IPS-15b (cell line): ENCODE measurements around the gene DOHH.

Experiments used
- H3K27me3 ChIP-seq: one replicate; pipeline ENCODE4 v1.6.1; 2013; ENCODE audit warnings: low read length; ENCODE audit not compliant: control insufficient read depth, insufficient read depth
- H3K36me3 ChIP-seq: one replicate; pipeline ENCODE4 v1.6.1; 2013; ENCODE audit warnings: low read length; ENCODE audit not compliant: control insufficient read depth, insufficient read depth
- H3K4me1 ChIP-seq: one replicate; pipeline ENCODE4 v1.6.1; 2013; ENCODE audit warnings: mild to moderate bottlenecking, low read length; ENCODE audit not compliant: control insufficient read depth, insufficient read depth
- H3K4me3 ChIP-seq: one replicate; pipeline ENCODE4 v1.5.1; 2013; ENCODE audit warnings: low read depth, low read length
- H3K9ac ChIP-seq: one replicate; pipeline ENCODE4 v1.6.1; 2013; ENCODE audit warnings: low read depth, mild to moderate bottlenecking, low read length
- H3K9me3 ChIP-seq: one replicate; pipeline ENCODE4 v1.6.1; 2013; ENCODE audit warnings: mild to moderate bottlenecking, low read length; ENCODE audit not compliant: control insufficient read depth, insufficient read depth

The DOHH gene

GRCh38 chr19:3538965-3539755, 38.7 kb upstream of the DOHH start, which contains the start of gene TEKTIP1:
TSS of gene TEKTIP1 (plus strand) at chr19:3539174. CDS start at chr19:3539178, 4 bp downstream.
- H3K27me3 ChIP-seq: no peaks in the 10 kb centered on the region
- no peaks in the 10 kb centered on the region for H3K9me3 ChIP-seq
- H3K36me3 ChIP-seq: peaks cover 22% of the 10 kb centered on the region
- H3K4me3 ChIP-seq: no peak within 1 kb of the TSS
- H3K4me1 ChIP-seq: peaks cover 5% of the 10 kb centered on the region
- H3K9ac ChIP-seq: no peak within 1 kb of the TSS

DNA sequence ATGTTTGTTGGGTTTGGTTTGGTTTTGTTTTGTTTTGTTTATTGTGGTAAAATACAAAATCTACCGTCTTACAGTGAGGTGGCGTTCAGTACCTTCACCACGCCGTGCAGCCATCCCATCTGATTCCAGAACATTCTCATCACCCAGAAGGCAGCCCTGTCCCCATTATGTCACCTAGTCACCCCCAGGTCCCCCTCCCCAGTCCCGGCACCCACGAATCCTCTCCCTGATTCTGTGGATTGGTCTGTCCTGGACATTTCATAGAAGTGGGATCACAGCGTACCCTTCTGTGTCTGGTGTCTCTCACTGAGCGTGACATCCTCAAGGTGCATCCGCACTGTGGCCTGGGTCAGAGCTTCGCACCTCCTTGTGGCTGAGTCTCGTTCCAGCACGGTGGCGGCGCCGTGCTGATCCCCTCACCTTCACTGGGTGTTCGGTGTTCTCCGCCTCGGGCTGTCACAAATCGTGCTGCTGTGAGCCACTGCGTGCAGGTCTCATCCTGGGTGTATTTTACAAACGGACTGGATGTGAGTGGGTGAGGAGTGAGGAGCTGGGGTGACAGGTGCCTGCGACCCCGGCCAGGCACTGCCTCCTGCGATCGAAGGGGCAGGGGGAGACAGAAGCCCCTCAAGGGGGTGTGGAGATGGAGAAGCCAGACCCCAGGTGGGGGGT, 37.9 kb upstream of the DOHH start:
- Histone ChIP-seq H3K4me1 (peaks cover 5% of the 10 kb centered on the region), H3K4me3 (no peak overlapping the region), H3K9me3 (no peaks in the 10 kb centered on the region), H3K9ac (no peak overlapping the region), H3K27me3 (no peaks in the 10 kb centered on the region), H3K36me3 (peaks cover 25% of the 10 kb centered on the region)

DNA sequence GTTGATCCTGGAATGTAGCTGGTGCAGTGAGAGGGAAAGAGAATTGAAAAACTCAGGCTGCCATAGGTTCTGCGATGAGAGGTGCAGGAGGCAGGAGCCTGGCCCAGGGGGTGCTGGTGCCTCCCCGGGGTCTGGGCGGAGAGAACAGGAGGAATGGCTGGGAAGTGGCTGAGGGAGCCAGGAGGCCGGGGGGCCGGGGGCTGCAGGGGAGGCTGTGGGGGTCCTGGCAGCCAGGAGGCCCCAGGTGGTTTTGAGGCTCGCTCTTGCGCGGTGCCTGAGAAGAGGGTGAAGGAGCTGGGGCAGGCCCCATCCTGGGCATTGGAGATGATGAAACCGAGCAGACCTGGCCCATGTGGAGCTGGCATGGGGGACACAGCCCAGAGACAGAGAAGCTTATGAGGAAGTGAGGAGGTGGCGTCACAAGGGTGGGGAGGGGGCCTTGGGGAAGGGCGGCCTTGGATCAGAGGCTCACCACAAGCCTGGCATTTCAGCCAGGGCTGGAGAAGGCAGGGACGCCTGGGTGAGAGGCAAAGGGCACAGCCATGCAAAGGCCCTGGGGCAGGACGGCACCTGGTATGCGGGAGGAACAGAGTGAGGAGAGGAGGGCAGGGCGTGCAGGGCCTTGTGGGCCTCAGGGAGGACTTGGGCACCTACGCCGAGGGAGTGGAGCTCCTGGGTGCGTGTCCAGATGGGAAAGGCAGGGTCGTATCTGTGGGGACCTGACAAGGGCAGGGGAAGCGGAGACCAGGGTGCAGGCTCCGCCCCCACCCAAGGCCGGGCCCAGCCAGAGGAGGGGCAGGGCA, 37.2 kb upstream of the DOHH start:
- Histone ChIP-seq H3K36me3 (peaks cover 25% of the 10 kb centered on the region), H3K9ac (no peak overlapping the region), H3K27me3 (no peaks in the 10 kb centered on the region), H3K9me3 (no peaks in the 10 kb centered on the region), H3K4me3 (no peak overlapping the region), H3K4me1 (peaks cover 5% of the 10 kb centered on the region)

GRCh38 chr19:3537101-3537437, 36.6 kb upstream of the DOHH start:
- H3K27me3 ChIP-seq: no peaks in the 10 kb centered on the region
- H3K36me3 ChIP-seq: peaks cover 31% of the 10 kb centered on the region
- H3K4me3 ChIP-seq: no peak overlapping the region
- no peaks in the 10 kb centered on the region for H3K9me3 ChIP-seq
- H3K4me1 ChIP-seq: peaks cover 5% of the 10 kb centered on the region
- H3K9ac ChIP-seq: no peak overlapping the region

DNA sequence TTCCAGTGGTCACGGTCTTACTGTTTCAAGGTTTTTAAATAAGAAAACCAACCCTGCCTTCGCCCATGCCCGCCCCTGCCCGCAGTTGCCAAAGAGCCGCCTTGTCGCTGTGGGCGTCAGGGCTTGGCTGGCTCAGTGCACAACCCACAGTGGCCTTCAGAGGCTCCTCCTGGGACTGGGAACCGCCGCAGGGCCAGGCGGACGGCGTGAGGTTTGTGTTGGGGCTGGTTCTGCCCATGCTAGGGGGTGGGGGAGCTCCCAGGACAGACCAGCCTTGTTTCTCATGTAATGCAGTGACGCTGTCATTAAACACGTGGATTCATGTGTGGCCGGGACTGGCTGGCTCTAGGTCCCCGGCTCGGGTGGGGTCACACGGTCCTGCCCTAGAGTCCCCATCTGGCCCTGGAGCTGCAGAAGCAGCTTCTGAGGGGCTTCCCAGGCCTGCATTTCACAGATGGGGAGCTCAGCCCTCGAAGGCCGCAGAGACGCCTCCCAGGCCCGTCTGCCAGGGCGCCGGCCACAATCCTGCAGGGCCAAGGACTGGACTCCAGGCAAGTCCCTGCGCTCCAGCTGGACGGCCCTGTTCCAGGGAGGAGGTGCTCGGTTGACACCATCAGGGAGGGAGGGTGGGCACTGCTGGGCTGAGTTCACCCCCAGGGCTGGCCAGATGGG, 36.1 kb upstream of the DOHH start:
- Histone ChIP-seq H3K4me1 (peaks cover 5% of the 10 kb centered on the region), H3K36me3 (peaks cover 36% of the 10 kb centered on the region), H3K4me3 (no peak overlapping the region), H3K9ac (no peak overlapping the region), H3K27me3 (no peaks in the 10 kb centered on the region), H3K9me3 (no peaks in the 10 kb centered on the region)

DNA sequence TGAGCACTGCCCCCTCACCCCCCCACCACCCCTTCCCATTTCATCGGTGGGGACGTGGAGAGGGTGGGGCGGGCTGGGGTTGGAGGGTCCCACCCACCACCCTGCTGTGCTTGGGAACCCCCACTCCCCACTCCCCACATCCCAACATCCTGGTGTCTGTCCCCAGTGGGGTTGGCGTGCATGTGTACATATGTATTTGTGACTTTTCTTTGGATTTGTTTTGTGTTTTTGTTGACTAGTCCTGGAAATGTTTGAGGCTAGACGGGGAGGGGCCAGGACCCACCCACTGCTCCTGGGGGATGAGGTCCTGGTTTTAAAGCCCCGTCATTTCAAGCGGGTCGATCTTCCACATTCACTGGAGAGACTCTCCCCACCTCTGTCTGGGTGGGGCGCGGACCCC, 35.5 kb upstream of the DOHH start:
- Histone ChIP-seq H3K9ac (no peak overlapping the region), H3K27me3 (no peaks in the 10 kb centered on the region), H3K4me1 (peaks cover 5% of the 10 kb centered on the region), H3K36me3 (peaks cover 37% of the 10 kb centered on the region), H3K4me3 (no peak overlapping the region), H3K9me3 (no peaks in the 10 kb centered on the region)

GRCh38 chr19:3535563-3535965, 35.1 kb upstream of the DOHH start:
- H3K4me1 ChIP-seq: peaks cover 5% of the 10 kb centered on the region
- peaks cover 41% of the 10 kb centered on the region for H3K36me3 ChIP-seq
- H3K27me3 ChIP-seq: no peaks in the 10 kb centered on the region
- no peaks in the 10 kb centered on the region for H3K9me3 ChIP-seq
- H3K4me3 ChIP-seq: no peak overlapping the region
- H3K9ac ChIP-seq: no peak overlapping the region

- Histone ChIP-seq H3K36me3 (peaks cover 41% of the 10 kb centered on the region), H3K9ac (no peak overlapping the region), H3K9me3 (no peaks in the 10 kb centered on the region), H3K4me1 (peaks cover 5% of the 10 kb centered on the region), H3K27me3 (no peaks in the 10 kb centered on the region), H3K4me3 (no peak overlapping the region)
These were observed 34.7 kb upstream of the DOHH start for GRCh38 chr19:3535235-3535535.

DNA sequence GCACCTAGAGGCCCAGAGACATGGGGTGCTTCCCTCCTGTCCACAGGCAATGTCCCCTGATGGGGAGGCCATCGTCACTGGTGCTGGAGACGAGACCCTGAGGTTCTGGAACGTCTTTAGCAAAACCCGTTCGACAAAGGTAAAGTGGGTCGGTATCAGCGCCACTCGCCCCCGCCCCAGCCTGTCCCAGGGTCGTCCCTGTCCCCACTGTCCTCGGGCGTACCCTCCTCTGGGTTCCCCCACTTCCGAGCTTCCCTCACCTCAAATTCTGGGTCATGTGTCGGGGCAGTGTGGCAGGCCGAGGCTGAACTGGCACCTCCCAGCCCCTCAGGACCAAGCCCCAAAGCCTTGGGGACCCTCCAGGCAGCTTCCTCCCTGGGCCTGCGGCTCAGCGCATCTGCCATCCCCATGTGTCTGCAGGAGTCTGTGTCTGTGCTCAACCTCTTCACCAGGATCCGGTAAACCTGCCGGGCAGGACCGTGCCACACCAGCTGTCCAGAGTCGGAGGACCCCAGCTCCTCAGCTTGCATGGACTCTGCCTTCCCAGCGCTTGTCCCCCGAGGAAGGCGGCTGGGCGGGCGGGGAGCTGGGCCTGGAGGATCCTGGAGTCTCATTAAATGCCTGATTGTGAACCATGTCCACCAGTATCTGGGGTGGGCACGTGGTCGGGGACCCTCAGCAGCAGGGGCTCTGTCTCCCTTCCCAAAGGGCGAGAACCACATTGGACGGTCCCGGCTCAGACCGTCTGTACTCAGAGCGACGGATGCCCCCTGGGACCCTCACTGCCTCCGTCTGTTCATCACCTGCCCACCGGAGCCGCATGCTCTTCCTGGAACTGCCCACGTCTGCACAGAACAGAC, 34.1 kb upstream of the DOHH start:
- Histone ChIP-seq H3K4me1 (peaks cover 5% of the 10 kb centered on the region), H3K4me3 (no peak overlapping the region), H3K9ac (no peak overlapping the region), H3K27me3 (no peaks in the 10 kb centered on the region), H3K9me3 (no peaks in the 10 kb centered on the region), H3K36me3 (peaks cover 41% of the 10 kb centered on the region)

GRCh38 chr19:3533563-3534216, 33.2 kb upstream of the DOHH start:
- no peak overlapping the region for H3K4me3 ChIP-seq
- H3K4me1 ChIP-seq: peaks cover 2% of the 10 kb centered on the region
- H3K36me3 ChIP-seq: peaks cover 41% of the 10 kb centered on the region
- no peak overlapping the region for H3K9ac ChIP-seq
- H3K9me3 ChIP-seq: no peaks in the 10 kb centered on the region
- no peaks in the 10 kb centered on the region for H3K27me3 ChIP-seq
